D721Med (cell line): ENCODE measurements around the gene RIC3.

ENCODE experiments used
- DNase-seq: peaks from one replicate; pipeline ENCODE4 v3.0.0; 2011; ENCODE audit warnings: low spot score; ENCODE audit not compliant: insufficient read length
- FAIRE-seq: peaks from 2 replicates; lab custom pipeline; 2011; peaks lifted over from hg19 to GRCh38; lab: Jason Lieb, UNC
- TF ChIP-seq, protein P1 (sequence below): IDR thresholded peaks from 2 replicates; pipeline ENCODE4 v1.5.1; 2012; ENCODE audit warnings: mild to moderate bottlenecking, control low read depth; ENCODE audit not compliant: insufficient read depth; ENCODE audit errors: missing control alignments

Gene RIC3

DNA sequence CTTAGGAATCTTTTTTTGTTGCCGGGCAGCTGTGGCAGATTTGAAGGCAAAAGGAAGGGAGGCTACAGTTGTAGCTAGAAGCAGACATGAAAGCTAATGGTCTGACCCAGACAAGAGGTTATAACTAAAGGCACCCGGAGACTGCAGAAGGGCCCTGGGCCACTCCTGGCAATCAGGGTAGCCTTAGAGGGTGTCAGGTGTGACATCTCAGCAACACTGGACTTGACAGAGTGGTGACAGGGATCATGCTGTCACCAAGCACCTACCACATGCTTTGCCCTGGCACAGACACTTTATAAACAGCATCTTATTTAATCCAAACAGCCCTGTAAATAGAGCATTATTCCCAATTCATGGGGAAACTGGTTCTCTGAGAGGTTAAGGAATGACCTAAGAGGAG is 62.1 kb downstream of the RIC3 start:
- TF ChIP-seq, protein P1, sequence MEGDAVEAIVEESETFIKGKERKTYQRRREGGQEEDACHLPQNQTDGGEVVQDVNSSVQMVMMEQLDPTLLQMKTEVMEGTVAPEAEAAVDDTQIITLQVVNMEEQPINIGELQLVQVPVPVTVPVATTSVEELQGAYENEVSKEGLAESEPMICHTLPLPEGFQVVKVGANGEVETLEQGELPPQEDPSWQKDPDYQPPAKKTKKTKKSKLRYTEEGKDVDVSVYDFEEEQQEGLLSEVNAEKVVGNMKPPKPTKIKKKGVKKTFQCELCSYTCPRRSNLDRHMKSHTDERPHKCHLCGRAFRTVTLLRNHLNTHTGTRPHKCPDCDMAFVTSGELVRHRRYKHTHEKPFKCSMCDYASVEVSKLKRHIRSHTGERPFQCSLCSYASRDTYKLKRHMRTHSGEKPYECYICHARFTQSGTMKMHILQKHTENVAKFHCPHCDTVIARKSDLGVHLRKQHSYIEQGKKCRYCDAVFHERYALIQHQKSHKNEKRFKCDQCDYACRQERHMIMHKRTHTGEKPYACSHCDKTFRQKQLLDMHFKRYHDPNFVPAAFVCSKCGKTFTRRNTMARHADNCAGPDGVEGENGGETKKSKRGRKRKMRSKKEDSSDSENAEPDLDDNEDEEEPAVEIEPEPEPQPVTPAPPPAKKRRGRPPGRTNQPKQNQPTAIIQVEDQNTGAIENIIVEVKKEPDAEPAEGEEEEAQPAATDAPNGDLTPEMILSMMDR = no peak
- no peak for FAIRE-seq
- no peak for DNase-seq

DNA sequence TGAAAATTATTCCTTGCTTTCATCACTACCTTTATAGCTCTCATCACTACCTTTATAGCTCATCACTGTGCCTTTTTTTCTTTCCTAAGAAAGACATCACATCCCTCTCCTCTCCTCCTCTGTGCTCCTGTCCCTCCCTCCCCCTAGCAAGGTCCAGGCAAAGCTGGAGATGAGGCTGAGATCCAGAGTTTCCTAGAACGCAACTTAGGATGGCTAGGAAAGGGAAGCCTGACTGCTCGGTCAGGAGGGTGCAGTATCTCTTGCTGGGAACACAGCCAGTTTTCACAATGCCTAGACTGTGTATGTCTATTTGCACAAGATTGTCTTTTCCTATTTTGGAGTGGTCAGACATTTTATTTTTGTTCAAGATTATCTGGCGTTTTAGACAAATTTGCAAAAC is 63.2 kb downstream of the RIC3 start:
- FAIRE-seq = no peak
- DNase-seq = no peak
- TF ChIP-seq, protein P1 = no peak

DNA sequence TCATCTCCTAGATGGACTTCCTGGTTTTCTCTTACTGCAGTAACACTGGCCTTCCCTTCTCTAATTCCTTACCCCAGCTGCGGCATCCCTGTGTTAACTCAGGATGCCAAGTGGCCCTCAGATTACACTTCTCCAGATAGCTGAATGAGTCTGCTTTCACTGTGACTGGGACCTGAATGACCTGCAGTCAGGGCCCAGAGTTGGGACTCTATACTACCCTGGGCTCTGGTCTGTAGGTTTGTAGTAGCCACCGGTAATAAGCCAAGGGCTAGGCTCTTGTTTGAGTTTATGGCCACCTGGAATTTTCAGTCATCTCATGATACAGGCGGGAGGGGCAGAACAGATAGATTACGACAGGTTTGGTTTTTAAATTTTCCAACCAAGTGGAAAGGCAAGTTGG is 63.7 kb downstream of the RIC3 start:
- no peak for FAIRE-seq
- TF ChIP-seq, protein P1 = no peak
- DNase-seq = no peak

DNA sequence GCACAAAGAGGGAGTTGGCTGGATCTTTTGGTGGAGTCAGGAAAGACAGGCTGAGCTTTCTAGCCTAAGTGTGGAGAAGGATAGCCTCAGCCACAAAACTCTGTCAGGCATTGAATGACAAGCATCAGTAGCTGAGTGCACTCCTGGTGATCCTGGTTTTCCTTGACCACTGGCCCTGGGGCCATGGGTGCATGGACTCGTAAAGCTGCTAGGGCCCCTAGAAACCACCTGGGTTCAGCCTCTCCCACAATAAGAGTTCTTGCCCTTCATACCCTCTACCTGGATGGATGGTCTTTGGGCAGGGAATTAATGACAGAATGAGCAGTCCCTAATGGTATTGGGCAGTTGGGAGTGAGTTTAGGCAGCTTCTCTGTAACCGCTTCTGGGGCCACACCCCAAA is 64.9 kb downstream of the RIC3 start:
- DNase-seq (no peak), FAIRE-seq (no peak)
- TF ChIP-seq, protein P1 = no peak

DNA sequence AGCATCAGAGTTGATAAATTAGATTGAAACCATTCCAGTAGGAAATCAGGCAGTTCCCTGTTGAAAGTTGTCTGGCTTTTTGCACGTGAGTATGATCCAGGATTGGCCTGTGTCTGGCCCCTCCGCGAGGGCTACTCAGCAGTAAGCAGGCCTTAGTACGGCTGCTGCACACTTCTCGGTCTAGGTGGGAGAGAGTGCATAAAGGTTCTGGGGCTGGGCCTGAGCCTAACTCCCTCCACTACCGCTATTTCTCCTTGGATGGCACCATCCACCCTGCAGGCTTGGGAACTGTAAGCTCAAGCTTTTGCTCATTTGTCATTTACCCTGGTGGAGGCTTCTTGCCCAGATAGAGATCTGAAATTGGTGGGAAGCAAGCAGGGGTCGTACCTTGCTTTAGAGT is 65.9 kb downstream of the RIC3 start:
- no peak for DNase-seq
- no peak for FAIRE-seq
- TF ChIP-seq, protein P1 = no peak

DNA sequence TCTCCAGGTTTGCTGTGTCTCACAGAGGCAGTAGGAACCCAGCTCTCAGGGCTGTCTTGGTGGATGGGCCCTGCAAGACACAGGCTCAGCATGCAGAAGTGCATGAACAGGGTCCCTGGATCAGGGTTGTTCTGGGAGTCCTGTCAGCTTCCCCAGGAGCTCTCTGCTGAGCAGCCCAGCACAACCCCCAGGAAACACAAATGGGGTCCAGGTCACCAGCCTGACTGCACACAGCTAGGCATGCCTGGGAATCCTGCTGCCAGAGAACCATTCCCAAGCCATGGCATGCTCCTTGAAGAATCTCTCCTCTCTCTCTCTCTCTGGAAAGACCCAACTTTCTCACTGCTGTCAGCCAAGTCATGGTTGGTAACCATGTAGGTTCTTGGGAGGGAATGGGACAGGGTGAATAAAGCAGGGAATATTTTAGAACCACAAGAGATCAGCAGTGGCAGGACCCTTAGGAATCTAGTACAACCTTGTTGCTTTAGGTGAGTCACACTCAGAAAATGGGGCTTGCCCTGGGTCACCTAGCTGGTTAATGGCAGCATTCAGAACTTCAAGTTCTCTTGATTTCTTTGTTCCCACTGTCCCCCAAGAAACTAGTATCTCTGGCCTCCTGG is 66.4 kb downstream of the RIC3 start:
- FAIRE-seq (no peak), DNase-seq (no peak)
- TF ChIP-seq, protein P1 = no peak

DNA sequence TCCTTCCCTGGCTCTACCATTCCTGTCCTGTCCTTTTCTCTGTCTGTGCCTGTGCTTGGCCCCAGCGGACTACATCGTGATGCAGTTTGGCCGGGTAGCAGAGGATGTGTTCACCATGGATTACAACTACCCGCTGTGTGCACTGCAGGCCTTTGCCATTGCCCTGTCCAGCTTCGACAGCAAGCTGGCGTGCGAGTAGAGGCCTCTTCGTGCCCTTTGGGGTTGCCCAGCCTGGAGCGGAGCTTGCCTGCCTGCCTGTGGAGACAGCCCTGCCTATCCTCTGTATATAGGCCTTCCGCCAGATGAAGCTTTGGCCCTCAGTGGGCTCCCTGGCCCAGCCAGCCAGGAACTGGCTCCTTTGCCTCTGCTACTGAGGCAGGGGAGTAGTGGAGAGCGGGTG is 67.4 kb downstream of the RIC3 start:
- DNase-seq (no peak), FAIRE-seq (no peak)
- TF ChIP-seq, protein P1 = no peak
